ENCODE data around the gene ADARB1.

The ADARB1 gene

DNA sequence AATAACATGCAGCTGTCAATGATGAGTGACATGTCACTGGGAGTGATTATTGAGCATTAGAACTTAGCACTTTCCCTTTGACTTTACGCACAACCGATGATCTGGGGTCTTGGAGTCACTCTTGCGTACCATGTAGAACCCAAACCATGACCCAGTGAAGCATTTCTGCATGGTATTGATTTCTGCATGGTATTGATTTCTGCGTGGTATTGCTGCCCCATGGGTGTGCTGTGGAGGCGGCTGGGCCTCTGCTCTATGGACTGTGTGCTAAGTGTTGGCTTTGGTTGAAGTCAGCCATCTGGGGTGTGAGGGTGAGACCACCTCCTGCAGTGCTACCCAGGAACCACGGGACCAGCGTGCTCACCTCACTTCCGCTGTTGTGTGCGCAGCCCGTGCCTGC is 98.0 kb downstream of the ADARB1 start:
- DNase-seq (ENCODE audit: low read depth) = no peak

DNA sequence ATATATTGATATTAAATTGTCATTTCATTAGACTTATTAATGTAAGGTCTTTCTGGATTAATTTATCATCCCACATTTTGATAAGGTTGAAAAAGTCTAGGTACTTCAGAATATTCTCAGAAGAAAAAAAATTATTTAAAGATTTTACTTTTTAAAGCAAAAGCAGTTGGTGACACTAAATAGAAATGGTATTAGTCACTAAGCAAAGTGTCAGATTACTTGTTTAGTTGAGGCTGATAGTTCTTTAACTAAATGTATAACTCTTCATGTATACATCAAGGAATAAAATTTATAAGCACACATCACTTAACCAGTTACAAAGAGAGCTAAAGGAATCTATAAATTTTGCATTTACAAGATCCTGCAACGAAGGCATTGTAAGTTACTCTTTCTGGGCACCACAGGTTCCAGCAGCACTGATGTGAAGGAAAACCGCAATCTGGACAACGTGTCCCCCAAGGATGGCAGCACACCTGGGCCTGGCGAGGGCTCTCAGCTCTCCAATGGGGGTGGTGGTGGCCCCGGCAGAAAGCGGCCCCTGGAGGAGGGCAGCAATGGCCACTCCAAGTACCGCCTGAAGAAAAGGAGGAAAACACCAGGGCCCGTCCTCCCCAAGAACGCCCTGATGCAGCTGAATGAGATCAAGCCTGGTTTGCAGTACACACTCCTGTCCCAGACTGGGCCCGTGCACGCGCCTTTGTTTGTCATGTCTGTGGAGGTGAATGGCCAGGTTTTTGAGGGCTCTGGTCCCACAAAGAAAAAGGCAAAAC is 101.1 kb downstream of the ADARB1 start:
- no peak for DNase-seq (ENCODE audit: low read depth)

DNA sequence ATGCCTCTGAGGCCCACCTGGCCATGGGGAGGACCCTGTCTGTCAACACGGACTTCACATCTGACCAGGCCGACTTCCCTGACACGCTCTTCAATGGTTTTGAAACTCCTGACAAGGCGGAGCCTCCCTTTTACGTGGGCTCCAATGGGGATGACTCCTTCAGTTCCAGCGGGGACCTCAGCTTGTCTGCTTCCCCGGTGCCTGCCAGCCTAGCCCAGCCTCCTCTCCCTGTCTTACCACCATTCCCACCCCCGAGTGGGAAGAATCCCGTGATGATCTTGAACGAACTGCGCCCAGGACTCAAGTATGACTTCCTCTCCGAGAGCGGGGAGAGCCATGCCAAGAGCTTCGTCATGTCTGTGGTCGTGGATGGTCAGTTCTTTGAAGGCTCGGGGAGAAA is 101.8 kb downstream of the ADARB1 start:
- DNase-seq (ENCODE audit: low read depth) = no peak

DNA sequence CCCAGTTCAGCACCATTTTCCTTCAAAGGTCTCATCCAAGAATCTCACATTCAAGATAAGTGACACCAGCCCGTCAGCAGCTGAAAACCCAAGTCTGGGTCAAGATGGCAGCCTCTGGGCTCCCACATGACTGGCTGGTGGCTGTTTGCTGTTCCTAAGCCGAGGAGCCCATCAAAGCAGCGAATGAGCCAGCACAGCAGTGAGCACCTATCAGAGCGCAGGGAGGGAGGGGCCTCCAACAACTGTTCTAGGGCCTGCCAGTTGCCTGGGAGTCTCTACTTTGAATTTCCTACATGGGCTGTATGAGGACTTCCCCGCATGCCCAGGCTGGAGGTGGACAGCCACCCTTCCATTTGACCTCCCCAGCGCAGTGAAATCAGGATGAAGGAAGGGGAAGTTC is 102.7 kb downstream of the ADARB1 start:
- no peak for DNase-seq (ENCODE audit: low read depth)

DNA sequence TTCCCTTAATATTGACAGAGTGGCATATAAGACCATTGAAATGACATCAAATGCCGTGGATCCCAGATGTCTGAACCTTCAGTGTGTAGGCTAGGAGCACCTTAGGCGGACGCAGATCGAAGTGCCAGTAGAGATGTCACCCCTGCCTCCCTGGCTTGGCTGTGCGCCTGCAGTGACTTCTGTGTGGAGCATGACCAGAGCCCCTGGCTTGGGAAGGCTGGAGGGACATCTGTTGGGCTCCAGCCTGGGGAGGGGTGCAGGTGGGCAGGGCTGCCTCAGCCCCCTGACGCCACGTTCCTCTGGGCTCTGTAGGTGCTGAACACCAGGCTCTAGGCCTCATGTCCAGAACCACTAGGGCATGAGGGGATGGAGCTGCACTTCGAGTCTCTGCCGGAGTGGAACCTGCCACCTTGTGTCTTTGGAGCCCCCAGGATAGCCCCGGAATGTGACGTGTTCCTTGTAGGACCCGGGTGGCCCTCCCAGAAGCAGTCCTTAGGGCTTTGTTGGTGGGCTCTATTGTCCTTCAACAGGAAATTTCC is 103.8 kb downstream of the ADARB1 start:
- no peak for DNase-seq (ENCODE audit: low read depth)

DNA sequence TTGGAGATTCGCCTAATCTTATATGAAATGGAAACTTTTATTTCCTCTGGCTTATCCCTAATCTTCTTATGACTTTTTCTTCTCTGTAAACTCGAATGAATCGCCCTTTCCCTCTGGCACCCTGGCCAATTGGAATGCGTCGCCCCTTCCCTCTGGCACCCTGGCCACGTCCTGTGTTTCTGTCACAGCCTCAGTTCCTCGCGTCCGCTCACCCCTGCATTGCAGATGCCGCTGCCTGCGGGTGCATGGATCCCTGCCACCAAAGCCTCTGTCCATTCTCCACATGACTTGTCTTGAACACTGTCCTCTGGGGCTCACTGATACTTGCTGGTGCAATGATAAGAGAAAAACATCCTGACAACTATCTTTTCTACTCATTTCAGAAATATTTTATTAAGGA is 104.6 kb downstream of the ADARB1 start:
- DNase-seq (ENCODE audit: low read depth) = no peak

DNA sequence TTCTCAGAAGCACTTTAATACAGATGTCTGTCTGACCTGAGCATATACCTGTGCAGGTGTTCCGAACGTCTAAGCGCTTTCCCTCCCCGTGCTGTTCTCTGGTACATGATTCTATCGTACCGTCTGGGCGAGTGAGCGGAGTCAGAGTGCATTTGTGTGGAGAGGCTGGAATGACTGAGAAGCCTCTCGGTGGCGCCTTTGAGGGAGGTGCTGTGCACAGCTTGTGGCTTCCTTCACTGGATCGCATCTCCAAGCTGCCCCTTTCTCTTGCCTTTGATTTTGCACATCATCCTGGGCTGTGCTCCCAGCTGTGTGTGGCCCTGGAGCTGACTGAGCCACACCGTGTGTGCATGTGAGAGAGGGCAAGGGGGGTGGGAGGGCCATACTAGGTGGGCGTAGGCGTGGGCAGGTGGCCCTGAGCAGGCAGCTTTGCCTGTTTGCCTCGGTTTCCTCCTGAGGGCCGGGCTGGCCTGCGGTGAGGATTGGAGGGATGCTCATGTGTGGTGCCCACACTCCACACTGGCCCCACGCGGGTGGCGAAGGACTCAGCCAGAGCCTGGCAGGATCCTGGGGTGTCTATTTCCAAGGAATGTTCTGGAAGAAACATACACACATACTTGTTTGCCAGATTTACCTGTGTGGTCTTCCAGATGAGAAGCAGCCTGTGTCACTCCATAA is 105.3 kb downstream of the ADARB1 start:
- DNase-seq (ENCODE audit: low read depth) = no peak

DNA sequence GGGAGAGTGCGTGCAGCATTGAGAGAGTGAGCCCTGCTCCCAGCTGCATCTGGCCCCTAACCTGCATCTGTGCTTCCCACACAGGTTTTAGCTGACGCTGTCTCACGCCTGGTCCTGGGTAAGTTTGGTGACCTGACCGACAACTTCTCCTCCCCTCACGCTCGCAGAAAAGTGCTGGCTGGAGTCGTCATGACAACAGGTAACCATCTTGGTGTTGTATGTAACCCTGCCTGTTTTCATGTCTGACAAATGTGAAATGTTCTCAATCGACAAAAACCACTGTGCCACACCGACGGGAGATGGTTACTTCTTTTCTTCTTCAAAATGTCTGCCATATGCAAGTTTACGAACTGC is 105.8 kb downstream of the ADARB1 start:
- no peak for DNase-seq (ENCODE audit: low read depth)

DNA sequence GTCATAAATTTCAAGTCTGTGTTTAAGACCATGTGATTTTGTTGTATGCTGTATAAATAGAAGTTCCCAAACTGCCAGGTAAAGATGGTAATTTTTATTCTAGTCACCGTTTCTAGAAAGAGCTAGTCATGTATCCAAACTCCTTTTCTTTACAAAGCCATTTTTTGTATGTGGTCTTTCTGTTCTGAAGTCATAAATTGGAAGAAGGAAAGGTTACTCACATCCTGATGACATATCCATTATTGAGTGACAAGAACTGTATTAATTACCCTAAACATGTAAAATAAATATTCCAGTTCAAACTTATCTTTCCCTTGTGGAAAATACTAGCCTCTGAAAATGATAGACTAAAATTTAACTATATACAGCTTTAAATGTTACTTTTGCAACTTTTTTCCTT is 108.6 kb downstream of the ADARB1 start:
- no peak for DNase-seq (ENCODE audit: low read depth)

DNA sequence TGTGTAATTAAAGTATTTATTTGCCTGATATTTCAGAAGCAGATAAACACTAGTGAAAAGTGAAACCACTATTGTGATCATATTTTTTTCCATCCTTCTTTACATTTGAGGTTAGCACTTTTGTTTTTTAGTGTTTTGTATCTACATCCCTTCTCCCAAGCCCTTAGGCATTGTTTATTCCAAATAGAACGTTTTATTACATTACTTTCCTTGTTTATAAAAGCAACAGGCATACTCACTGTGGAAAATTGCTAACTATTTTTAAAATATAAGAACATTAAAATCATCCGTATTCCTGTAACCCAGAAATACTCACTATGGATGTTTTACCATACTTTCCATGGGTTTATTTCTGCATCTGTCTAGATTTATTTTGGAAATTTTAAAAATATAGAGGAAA is 109.5 kb downstream of the ADARB1 start:
- no peak for DNase-seq (ENCODE audit: low read depth)

DNA sequence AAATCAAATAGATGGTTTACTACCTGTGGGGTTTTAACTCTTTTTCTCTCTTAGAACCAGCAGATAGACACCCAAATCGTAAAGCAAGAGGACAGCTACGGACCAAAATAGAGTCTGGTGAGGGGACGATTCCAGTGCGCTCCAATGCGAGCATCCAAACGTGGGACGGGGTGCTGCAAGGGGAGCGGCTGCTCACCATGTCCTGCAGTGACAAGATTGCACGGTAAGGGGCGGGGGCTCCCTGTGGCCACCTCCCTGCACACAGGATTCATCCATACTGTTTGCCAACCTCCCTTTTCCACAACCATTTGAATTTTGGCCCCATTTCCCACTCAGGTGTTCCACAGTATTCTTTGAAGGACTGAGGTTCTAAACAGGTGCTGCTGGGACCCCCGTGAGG is 110.5 kb downstream of the ADARB1 start:
- no peak for DNase-seq (ENCODE audit: low read depth)

DNA sequence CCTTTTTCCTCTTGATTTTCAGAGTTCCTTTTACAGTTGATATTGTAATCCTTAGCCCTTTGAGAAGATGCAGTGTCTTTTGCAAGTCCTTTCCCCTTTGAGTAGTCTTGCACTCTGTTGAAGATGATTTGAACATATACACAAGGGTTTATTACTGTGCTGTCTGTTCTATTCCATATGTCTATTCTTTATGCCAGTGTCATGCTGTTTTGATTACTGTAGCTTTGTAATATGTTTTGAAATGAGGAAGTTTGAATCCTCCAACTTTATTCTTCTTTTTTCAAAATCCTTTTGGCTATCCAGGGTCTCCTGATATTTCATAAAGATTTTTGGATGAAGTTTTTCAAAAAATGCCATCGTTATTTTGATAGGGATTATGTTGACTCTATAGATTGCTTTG is 112.3 kb downstream of the ADARB1 start:
- no peak for DNase-seq (ENCODE audit: low read depth)

DNA sequence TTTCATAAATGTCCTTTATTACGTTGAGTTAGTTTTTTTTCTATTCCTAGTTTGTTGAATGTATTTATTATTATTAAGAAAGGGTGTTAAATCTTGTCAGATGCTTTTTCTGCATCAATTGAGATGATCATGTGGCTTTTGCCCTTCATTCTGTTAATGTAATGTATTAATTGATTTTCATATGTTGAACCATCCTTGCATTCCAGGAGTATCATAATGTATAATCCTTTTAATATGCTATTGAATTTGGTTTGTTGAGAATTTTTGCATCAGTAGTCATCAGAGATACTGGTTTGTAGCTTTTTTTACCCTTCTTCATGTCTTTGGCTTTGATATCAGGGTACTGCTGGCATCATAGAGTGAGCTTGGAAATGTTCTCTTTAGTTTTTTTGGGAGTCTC is 113.3 kb downstream of the ADARB1 start:
- no peak for DNase-seq (ENCODE audit: low read depth)

DNA sequence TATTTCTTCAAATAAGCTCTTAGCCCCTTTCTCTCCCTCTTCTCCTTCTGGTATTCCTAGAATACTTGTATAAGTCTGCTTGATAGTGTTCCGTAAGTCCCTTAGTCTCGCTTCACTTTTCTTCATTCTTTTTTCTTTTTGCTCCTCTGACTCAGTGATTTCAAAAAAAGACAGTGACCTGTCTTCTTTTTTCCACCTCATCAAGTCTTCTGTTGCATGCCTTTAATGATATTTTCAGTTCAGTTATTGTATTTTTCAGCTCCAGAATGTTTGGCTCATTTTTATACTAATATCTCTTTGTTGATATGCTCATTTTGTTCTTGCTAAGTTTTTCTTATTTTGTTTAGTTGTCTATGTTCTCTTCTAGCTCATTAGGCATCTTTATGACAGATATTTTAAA is 115.6 kb downstream of the ADARB1 start:
- DNase-seq (ENCODE audit: low read depth) = no peak

DNA sequence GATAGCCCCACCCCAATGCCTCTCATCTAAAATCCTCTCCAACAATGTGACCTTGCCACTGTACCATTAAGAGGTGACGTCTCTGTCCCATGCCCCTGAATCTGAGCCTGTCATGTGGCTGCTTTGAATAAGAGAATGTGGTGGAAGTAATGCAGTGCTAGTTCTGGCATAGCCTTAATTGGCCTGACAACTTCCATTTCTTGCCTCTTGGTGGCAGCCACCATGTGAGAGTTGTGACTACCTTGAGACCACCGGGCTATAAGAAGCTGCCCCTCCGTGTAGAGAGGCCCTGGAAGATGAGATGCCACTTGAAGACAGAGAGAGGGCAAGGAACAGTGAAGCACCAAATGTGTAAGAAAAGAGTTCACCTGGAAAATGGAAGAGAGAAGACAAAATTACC is 118.0 kb downstream of the ADARB1 start:
- no peak for DNase-seq (ENCODE audit: low read depth)

DNA sequence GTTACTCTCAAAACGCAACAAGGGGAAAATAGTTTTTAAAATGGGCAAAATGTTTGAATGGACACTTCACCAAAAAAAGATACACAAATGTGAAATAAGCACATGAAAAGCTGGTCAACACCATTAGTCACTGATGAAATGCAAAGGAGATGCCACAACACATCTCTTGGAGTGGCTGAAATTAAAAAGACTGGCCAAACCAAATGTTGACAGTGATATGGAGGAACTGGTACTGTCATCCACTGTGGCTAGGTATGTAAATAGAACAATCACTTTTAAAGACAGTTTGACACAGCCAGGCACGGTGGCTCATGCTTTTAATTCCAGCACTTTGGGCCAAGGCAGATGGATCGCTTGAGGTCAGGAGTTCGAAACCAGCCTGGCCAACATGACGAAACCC is 122.2 kb downstream of the ADARB1 start:
- no peak for DNase-seq (ENCODE audit: low read depth)

DNA sequence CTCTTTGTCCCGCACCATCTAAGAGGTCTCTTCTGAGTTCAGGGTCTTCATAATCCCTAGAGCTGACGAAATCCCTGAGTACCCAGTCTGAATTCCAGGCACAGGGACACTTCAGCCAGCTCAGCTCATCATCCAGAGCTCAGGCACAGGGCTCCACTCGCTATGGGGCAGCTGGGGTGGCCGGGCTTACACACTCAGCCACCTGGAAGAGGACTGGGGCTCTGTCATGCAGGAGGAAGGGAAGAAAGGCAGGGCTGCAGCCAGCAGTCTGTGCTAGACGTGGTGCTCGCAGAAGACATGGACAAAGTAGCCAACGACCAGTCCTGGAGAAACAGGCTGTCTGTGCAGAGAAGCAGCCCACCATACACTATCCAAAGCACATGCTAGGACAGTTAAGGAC is 124.8 kb downstream of the ADARB1 start:
- no peak for DNase-seq (ENCODE audit: low read depth)

DNA sequence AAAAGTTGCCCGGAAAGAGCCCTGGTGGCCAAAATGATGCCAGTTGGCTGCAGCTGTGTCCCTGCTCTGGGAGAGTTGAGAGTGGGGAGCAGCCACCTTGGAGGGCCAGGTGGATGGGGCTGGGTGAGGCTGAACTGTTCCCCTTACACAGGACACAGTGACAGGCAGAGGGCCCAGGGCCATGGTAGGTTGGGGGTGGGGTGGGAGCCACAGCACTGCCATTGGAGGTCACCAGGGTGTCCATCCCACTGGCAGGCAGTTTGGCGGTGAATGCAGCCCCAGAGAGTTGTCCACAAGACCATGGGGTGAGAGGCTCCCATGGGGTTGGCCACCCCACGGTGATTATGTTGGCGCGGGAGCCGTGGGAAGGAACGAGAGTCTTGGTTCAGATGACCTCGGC is 125.7 kb downstream of the ADARB1 start:
- no peak for DNase-seq (ENCODE audit: low read depth)

DNA sequence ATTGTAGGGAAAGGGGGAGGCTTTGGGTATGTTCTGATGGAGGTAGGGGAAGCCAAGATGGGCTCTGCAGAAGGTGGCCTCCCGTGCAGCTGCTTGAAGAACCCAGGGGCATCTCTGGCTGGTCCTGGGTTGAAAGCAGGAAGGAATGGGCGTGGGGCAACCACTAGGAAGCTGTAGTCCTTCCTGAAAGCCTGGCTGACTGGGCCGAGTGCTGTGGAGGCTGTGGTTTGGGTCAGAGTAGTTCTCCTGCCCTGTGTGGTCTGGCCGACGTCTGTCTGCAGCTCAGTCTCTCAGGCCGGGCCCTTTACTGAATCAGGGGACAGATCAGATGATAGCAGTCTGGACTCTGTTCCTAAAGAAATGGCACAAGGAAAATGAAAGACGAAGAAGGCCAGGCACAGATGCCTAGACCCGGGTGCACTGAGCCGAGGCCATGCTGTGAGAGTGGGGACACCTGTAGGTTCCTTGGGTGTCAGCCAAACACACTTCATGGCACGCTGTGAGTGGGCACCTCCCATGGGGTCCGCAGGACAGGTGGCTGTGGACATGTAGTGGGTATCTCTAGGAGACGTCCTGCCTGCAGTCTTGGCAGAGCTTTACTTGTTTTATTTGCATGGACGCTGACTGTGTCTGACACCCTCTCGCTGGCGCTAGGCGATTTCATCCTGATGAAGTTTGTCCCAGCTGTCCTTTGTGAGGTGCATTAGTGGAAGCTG is 126.4 kb downstream of the ADARB1 start:
- no peak for DNase-seq (ENCODE audit: low read depth)

DNA sequence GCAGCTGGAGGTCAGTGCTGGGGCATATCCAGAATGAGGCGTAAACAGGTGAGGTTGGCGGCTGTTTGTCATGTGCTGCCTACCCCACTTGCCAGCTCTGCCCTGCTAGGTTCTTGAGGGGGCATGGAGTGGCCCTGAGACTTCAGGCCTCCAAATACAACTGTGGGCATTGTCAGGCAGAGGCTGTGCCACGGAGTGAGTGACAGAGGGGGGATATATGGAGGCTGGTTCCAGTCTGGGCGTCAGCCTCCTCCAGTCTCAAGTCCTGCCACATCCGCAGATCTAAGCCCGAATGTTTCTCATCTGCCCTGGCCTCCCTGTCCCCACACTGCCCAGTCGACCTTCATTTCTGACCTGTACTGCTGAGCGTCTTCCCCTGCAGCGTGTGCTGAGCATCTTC is 128.0 kb downstream of the ADARB1 start:
- DNase-seq (ENCODE audit: low read depth) = no peak

DNA sequence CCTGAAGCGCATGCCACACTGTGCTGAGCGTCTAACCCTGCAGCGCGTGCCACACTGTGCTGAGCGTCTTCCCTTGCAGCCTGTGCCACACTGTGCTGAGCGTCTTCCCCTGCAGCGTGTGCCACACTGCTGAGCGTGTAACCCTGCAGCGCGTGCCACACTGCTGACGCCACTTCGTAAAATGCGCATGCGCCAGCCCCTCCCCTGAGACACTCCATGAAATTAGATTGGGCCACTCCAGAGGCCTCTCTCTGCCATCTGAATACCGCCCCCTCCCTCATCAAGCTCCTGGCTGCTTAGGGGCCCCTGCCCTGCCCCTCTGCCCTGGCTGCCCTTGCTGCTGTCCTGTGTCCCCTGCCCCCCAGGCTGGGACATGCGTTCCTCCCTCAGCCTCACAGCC is 128.5 kb downstream of the ADARB1 start:
- no peak for DNase-seq (ENCODE audit: low read depth)

DNA sequence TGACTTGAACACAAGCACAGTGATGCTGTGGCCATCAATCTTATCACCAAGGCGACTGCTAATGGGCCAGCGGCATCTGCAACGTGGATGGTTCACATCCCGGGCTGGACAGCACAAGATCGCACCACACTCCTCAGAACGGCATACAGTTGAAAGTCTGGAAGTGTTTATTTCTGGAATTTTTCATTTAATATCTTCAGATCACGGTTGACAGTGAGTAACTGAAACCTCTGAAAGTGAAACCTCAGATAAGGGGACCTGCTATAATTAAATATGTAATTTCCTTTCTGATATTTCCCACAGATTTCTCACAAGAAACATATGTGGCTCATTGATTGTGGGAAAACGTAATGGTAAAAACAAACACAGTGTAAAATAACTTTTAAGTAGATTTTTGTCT is 129.6 kb downstream of the ADARB1 start:
- DNase-seq (ENCODE audit: low read depth) = no peak

DNA sequence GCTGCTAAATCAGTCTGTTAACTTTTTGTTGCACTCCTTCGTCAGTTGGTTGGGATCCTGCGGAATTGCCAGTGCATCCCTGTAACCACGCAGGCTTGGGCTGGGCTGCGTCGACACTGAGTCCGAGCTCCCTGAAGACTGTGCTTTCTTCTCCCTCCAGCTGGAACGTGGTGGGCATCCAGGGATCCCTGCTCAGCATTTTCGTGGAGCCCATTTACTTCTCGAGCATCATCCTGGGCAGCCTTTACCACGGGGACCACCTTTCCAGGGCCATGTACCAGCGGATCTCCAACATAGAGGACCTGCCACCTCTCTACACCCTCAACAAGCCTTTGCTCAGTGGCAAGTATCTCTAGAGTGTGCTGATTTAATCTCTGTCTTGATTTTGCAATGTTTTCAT is 130.0 kb downstream of the ADARB1 start:
- no peak for DNase-seq (ENCODE audit: low read depth)
